GM23248 (cell line): ENCODE measurements around the gene MTA2.

Experiments
- EZH2 ChIP-seq: fragments of 200-600 bp; sonication (generic); IDR thresholded peaks from 2 replicates; pipeline ENCODE4 v1.6.1; 2018; ENCODE audit warnings: antibody characterized with exemption, mild to moderate bottlenecking; ENCODE audit not compliant: insufficient read depth, poor library complexity, severe bottlenecking
- EZH2phosphoT487 ChIP-seq: fragments of 200-600 bp; sonication (generic); IDR thresholded peaks from 2 replicates; pipeline ENCODE4 v1.6.1; 2018; ENCODE audit warnings: antibody characterized with exemption, moderate library complexity, mild to moderate bottlenecking, low read depth; ENCODE audit not compliant: insufficient read depth

DNA sequence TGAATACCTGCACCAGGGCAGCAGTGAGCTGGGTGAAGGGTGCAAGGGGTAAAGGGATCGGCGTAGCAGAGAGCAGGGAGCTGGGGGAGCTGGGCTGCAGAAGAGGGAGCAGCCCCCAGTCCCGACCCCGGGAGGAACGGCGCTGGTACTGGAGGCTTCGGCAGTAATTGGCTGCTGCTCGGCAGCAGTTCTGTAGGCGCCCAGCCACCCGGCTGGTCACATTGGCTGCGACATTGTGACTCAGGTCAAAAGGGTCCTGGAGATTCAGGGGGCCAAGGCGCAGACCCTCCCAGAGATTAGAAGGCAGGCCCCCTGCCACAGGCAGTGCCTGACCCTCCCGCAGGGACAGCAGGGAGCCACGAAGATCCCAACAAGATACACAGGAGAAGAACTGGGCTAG lies 25.8 kb downstream of the MTA2 start:
- TF ChIP-seq EZH2phosphoT487, result no peak
- no peak for TF ChIP-seq EZH2
